IMR-90 (cell line): ENCODE data around the gene TRIM33. TPM values are rescaled to one million over a fixed set of nuclear protein-coding genes. Genes with fewer than 3 reads are reported as not detected.

Experiments
- ATAC-seq: fragments of 200-7000 bp; cut with Tn5 transposase; 2 replicates; pipeline ENCODE4 v1.9.1; 2020; ENCODE audit warnings: low read depth, mild to moderate bottlenecking, moderate library complexity
- BruUV-seq: library from RNA; stranded (reverse); fragments of 400-500 nt; replicated peaks from 2 replicates; lab custom pipeline; 2021; lab: Mats Ljungman, UMichigan
- CTCF ChIA-PET: fragments of 300-600 bp; formaldehyde crosslinking; extraction: SDS; loops from one replicate; lab custom pipeline; 2021; ENCODE audit warnings: antibody characterized with exemption; lab: Yijun Ruan, JAX
- POLR2A ChIA-PET: fragments of 300-600 bp; sonication (Branson Sonifier 250); formaldehyde crosslinking; loops from one replicate; lab custom pipeline; 2022; ENCODE audit warnings: antibody characterized with exemption; ENCODE audit not compliant: unreplicated experiment; lab: Charles Lee
- DNase-seq: peaks from one replicate; pipeline ENCODE4 v3.0.0; 2013
- H2AFZ ChIP-seq: replicated peaks from 2 replicates; pipeline ENCODE3; 2013; ENCODE audit warnings: low read length, mild to moderate bottlenecking; ENCODE audit not compliant: poor library complexity
- H2AK5ac ChIP-seq: 2 replicates; pipeline ENCODE4 v1.6.1; 2013; ENCODE audit warnings: low read depth, low read length, inconsistent platforms
- H2AK9ac ChIP-seq: replicated peaks from 2 replicates; pipeline ENCODE3; 2013; ENCODE audit warnings: mild to moderate bottlenecking, low read depth, low read length, moderate library complexity; ENCODE audit not compliant: poor library complexity
- H2BK120ac ChIP-seq: 2 replicates; pipeline ENCODE4 v1.6.1; 2013; ENCODE audit warnings: low read depth, low read length, inconsistent platforms
- H2BK15ac ChIP-seq: 3 replicates; pipeline ENCODE4 v1.6.1; 2013; ENCODE audit warnings: low read depth, low read length, inconsistent platforms
- H2BK20ac ChIP-seq: 2 replicates; pipeline ENCODE4 v1.6.1; 2013; ENCODE audit warnings: low read depth, mild to moderate bottlenecking, inconsistent platforms, low read length, moderate library complexity
- H2BK5ac ChIP-seq: 2 replicates; pipeline ENCODE4 v1.6.1; 2013; ENCODE audit warnings: mild to moderate bottlenecking, low read depth, low read length, inconsistent platforms; ENCODE audit not compliant: poor library complexity, severe bottlenecking
- H3K14ac ChIP-seq: replicated peaks from 2 replicates; pipeline ENCODE4 v1.6.1; 2013; ENCODE audit warnings: low read depth, low read length, inconsistent platforms
- H3K18ac ChIP-seq: 2 replicates; pipeline ENCODE4 v1.6.1; 2013; ENCODE audit warnings: low read depth, low read length, control low read depth
- H3K23ac ChIP-seq: 2 replicates; pipeline ENCODE4 v1.6.1; 2013; ENCODE audit warnings: low read depth, low read length, inconsistent platforms
- H3K27ac ChIP-seq: 2 replicates; pipeline ENCODE4 v1.5.1; 2013; ENCODE audit warnings: mild to moderate bottlenecking, control low read depth, low read length; ENCODE audit not compliant: insufficient read depth
- H3K27me3 ChIP-seq: 2 replicates; pipeline ENCODE4 v1.6.1; 2013; ENCODE audit warnings: low read length; ENCODE audit not compliant: control insufficient read depth, insufficient read depth
- H3K36me3 ChIP-seq: 2 replicates; pipeline ENCODE4 v1.6.1; 2013; ENCODE audit warnings: low read length, mixed read lengths; ENCODE audit not compliant: control insufficient read depth, insufficient read depth
- H3K4ac ChIP-seq: 2 replicates; pipeline ENCODE4 v1.6.1; 2013; ENCODE audit warnings: low read depth, low read length, inconsistent platforms
- H3K4me1 ChIP-seq: 2 replicates; pipeline ENCODE4 v1.6.1; 2013; ENCODE audit warnings: low read length, mixed read lengths; ENCODE audit not compliant: control insufficient read depth, insufficient read depth
- H3K4me2 ChIP-seq: 2 replicates; pipeline ENCODE4 v1.6.1; 2013; ENCODE audit warnings: low read depth, mild to moderate bottlenecking, control low read depth, low read length, moderate library complexity
- H3K4me3 ChIP-seq: 2 replicates; pipeline ENCODE4 v1.5.1; 2013; ENCODE audit warnings: low read depth, mild to moderate bottlenecking, control low read depth, low read length, moderate library complexity; ENCODE audit not compliant: insufficient read depth
- H3K56ac ChIP-seq: 2 replicates; pipeline ENCODE4 v1.6.1; 2013; ENCODE audit warnings: low read length, inconsistent platforms; ENCODE audit not compliant: insufficient read depth; ENCODE audit errors: extremely low read depth
- H3K79me1 ChIP-seq, 2 experiments: 2 replicates each; pipeline ENCODE4 v1.6.1; 2013; ENCODE audit warnings: low read length in 2 of 2, inconsistent platforms in 1 of 2, low read depth in 1 of 2
- H3K9ac ChIP-seq: 2 replicates; pipeline ENCODE4 v1.6.1; 2013; ENCODE audit warnings: low read depth, low read length, control low read depth
- H3K9me1 ChIP-seq: 2 replicates; pipeline ENCODE4 v1.6.1; 2013; ENCODE audit warnings: low read length, inconsistent platforms; ENCODE audit not compliant: insufficient read depth
- H3K9me3 ChIP-seq: 2 replicates; pipeline ENCODE4 v1.6.1; 2013; ENCODE audit warnings: low read length; ENCODE audit not compliant: control insufficient read depth, insufficient read depth
- H4K20me1 ChIP-seq: 2 replicates; pipeline ENCODE4 v1.6.1; 2013; ENCODE audit warnings: low read length, inconsistent platforms; ENCODE audit not compliant: insufficient read depth
- H4K5ac ChIP-seq: 2 replicates; pipeline ENCODE4 v1.6.1; 2013; ENCODE audit warnings: mild to moderate bottlenecking, low read depth, low read length, control low read depth
- H4K8ac ChIP-seq, 2 experiments: 2 replicates each; pipeline ENCODE4 v1.6.1; 2013; ENCODE audit warnings: low read depth in 2 of 2, low read length in 2 of 2, control low read depth in 1 of 2, inconsistent platforms in 1 of 2
- H4K91ac ChIP-seq: 2 replicates; pipeline ENCODE4 v1.6.1; 2013; ENCODE audit warnings: low read depth, low read length, inconsistent platforms; ENCODE audit not compliant: insufficient read depth
- FOS ChIP-seq: fragments of 150-350 bp; IDR thresholded peaks from 2 replicates; pipeline ENCODE4 v1.6.1; 2016; ENCODE audit warnings: low read depth, low read length
- WGBS, 2 experiments: methylation state at CpG; one replicate each; pipeline versions ENCODE4 v1.1.5 to v1.1.7; 2013; ENCODE audit warnings: missing lambda C conversion rate in 2 of 2; ENCODE audit not compliant: insufficient read length in 1 of 2; ENCODE audit errors: extremely low coverage in 2 of 2; 5-methylcytosine and 5-hydroxymethylcytosine counted together
- dilution Hi-C: fragments of 300-500 bp; cut with HindIII; formaldehyde crosslinking; loops from one replicate; pipeline ENCODE4 v1.14.3; 2018; ENCODE audit warnings: low sequenced_read_pairs; ENCODE audit not compliant: unreplicated experiment
- in situ Hi-C: fragments of 300-500 bp; cut with MboI; formaldehyde crosslinking; loops from 3 replicates; pipeline ENCODE4 v1.14.3; 2019; ENCODE audit warnings: low sequenced_read_pairs, inconsistent platforms, mixed read lengths
- intact Hi-C: fragments of 100-400 bp; cut with micrococcal nuclease; formaldehyde crosslinking; loops from 2 replicates; pipeline ENCODE4 v1.10.0; 2022
- polyA plus RNA-seq, 3 experiments: library from polyadenylated mRNA; depleted of rRNA; stranded (reverse); fragments of >200 nt; gene quantifications; 2 replicates each; pipeline ENCODE4 v1.2.3, GENCODE V29; 2012; ENCODE audit warnings: low replicate concordance in 1 of 3
- total RNA-seq: library from RNA; depleted of rRNA; stranded (reverse); fragments of >200 nt; gene quantifications from 2 replicates; pipeline ENCODE4 v1.2.3, GENCODE V29; 2012

TRIM33 gene
- total and polyA plus RNA-seq, 2 of the 4 experiments (the other 2 are of a cell fraction): 9.5 to 40.1 TPM

DNA sequence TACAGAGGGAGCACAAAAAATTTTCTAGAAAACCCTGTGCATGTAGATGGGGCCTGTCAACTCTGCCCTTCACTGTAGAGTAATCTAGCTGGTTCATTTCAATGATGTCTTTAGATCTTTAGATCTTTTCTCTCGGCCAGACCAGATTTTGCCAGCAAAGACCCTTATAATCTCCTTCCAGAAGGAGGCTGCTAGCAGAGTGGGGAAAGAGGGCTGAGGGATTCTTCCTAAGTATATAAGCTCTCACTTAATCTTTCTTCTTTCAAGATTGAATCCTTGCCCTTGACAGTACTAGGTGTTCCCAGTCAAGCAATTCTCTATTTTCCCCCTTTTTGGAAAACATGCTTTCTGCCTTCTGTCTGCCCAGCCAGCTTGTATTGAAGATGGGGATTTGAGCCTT, 36.1 kb upstream of the TRIM33 start:
- no peak overlapping the region for H3K9ac ChIP-seq
- ATAC-seq (no peak), DNase-seq (no peak)
- H2AK5ac ChIP-seq: no peak overlapping the region
- H3K18ac ChIP-seq: no peak overlapping the region
- H4K8ac ChIP-seq: no peak overlapping the region
- no peak overlapping the region for H3K27ac ChIP-seq
- ChIA-PET CTCF (no interaction called here), POLR2A (no interaction called here)
- no CpG with 5 or more reads among the region's 1 CpG for WGBS, 2 experiments
- H3K9me1 ChIP-seq: no peaks in the 10 kb centered on the region
- no peaks in the 10 kb centered on the region for H3K27me3 ChIP-seq
- no peak overlapping the region for H4K5ac ChIP-seq
- no peak overlapping the region for H3K23ac ChIP-seq
- intact Hi-C loops (no loop called here), dilution Hi-C loops (no loop called here), in situ Hi-C loops (no loop called here)
- no peaks in the 10 kb centered on the region for H3K4me1 ChIP-seq
- H3K4me3 ChIP-seq: no peak overlapping the region
- TF ChIP-seq FOS: no peak
- H3K4ac ChIP-seq: no peak overlapping the region
- no peaks in the 10 kb centered on the region for H4K20me1 ChIP-seq
- no peak overlapping the region for H2BK5ac ChIP-seq
- no peak overlapping the region for H3K4me2 ChIP-seq
- H2BK120ac ChIP-seq: no peak overlapping the region
- H3K36me3 ChIP-seq: no peaks in the 10 kb centered on the region
- no peak overlapping the region for H3K56ac ChIP-seq
- no peak overlapping the region for H2BK15ac ChIP-seq
- no peak overlapping the region for H3K14ac ChIP-seq
- H2BK20ac ChIP-seq: no peak overlapping the region
- H3K9me3 ChIP-seq: no peaks in the 10 kb centered on the region
- no peak overlapping the region for H4K91ac ChIP-seq
- no peaks in the 10 kb centered on the region for H3K79me1 ChIP-seq
- H2AK9ac ChIP-seq: no peak overlapping the region
- BruUV-seq: no TSS peak
- H2AFZ ChIP-seq: no peak overlapping the region
